GM12878 (cell line): ENCODE data around the gene XYLB. TPM values are rescaled to one million over a fixed set of nuclear protein-coding genes. Genes with fewer than 3 reads are reported as not detected.

Source experiments
- ATAC-seq: fragments of 200-7000 bp; cut with Tn5 transposase; 3 replicates; pipeline ENCODE4 v1.9.1; 2020; ENCODE audit warnings: mild to moderate bottlenecking, moderate library complexity
- BruUV-seq: library from RNA; stranded (reverse); fragments of 400-500 nt; replicated peaks from 2 replicates; lab custom pipeline; 2021; lab: Mats Ljungman, UMichigan
- CTCF ChIA-PET: fragments of 300-600 bp; sonication (Branson Sonifier 250); formaldehyde crosslinking; extraction: SDS; loops from one replicate; lab custom pipeline; 2021; ENCODE audit warnings: inconsistent platforms; lab: Yijun Ruan, JAX
- POLR2A ChIA-PET: fragments of 350-600 bp; formaldehyde crosslinking; extraction: SDS; loops from one replicate; lab custom pipeline; 2021; ENCODE audit warnings: inconsistent platforms; lab: Charles Lee
- RAD21 ChIA-PET: fragments of 300-600 bp; sonication (Branson Sonifier 250); formaldehyde crosslinking; loops from one replicate; lab custom pipeline; 2023; ENCODE audit warnings: antibody characterized with exemption; ENCODE audit not compliant: unreplicated experiment; lab: Charles Lee
- SMC1A ChIA-PET: fragments of 300-600 bp; sonication (Branson Sonifier 250); formaldehyde crosslinking; loops from one replicate; lab custom pipeline; 2023; ENCODE audit not compliant: unreplicated experiment, uncharacterized antibody; lab: Charles Lee
- DNase-seq: peaks from one replicate; pipeline ENCODE4 v3.0.0-alpha.2; 2011; ENCODE audit warnings: low read depth, low spot score
- FAIRE-seq: peaks from 3 replicates; lab custom pipeline; 2011; peaks lifted over from hg19 to GRCh38; lab: Jason Lieb, UNC
- H2AFZ ChIP-seq: 2 replicates; pipeline ENCODE4 v1.6.0; 2011; ENCODE audit warnings: low read depth, low read length, control low read depth; ENCODE audit not compliant: control insufficient read depth
- H3K27ac ChIP-seq: 2 replicates; pipeline ENCODE4 v1.5.1; 2011; ENCODE audit warnings: control low read depth; ENCODE audit not compliant: control insufficient read depth, insufficient read depth
- H3K27me3 ChIP-seq, 2 experiments: replicated peaks in 1 of 2; 2 replicates each; pipeline versions ENCODE4 v1.6.0 to v1.6.1; 2011; ENCODE audit warnings: low read length in 1 of 2; ENCODE audit not compliant: control insufficient read depth in 2 of 2, insufficient read depth in 2 of 2
- H3K36me3 ChIP-seq, 2 experiments: 2 replicates each; pipeline ENCODE4 v1.5.1; 2011; ENCODE audit warnings: low read length in 1 of 2; ENCODE audit not compliant: control insufficient read depth in 2 of 2, insufficient read depth in 2 of 2
- H3K4me1 ChIP-seq: 2 replicates; pipeline ENCODE4 v1.6.1; 2011; ENCODE audit warnings: mild to moderate bottlenecking, low read length, moderate library complexity, mixed read lengths; ENCODE audit not compliant: control insufficient read depth, insufficient read depth
- H3K4me2 ChIP-seq: 2 replicates; pipeline ENCODE4 v1.6.0; 2011; ENCODE audit warnings: control low read depth; ENCODE audit not compliant: control insufficient read depth, insufficient read depth
- H3K4me3 ChIP-seq: fragments of 200-600 bp; sonication (generic); 2 replicates; pipeline ENCODE4 v1.5.1; 2016
- H3K79me2 ChIP-seq: 2 replicates; pipeline ENCODE4 v1.6.0; 2011; ENCODE audit warnings: low read length; ENCODE audit not compliant: control insufficient read depth, insufficient read depth
- H3K9ac ChIP-seq: 2 replicates; pipeline ENCODE4 v1.8.0; 2011; ENCODE audit warnings: low read length, control low read depth, mixed read lengths; ENCODE audit not compliant: control insufficient read depth, insufficient read depth
- H3K9me3 ChIP-seq: replicated peaks from 3 replicates; pipeline ENCODE4 v1.5.1; 2011; ENCODE audit warnings: mild to moderate bottlenecking, low read length; ENCODE audit not compliant: control insufficient read depth, insufficient read depth
- H4K20me1 ChIP-seq: 2 replicates; pipeline ENCODE4 v1.6.0; 2011; ENCODE audit not compliant: control insufficient read depth, insufficient read depth
- BACH1 ChIP-seq: fragments of 450-650 bp; IDR thresholded peaks from 2 replicates; pipeline ENCODE4 v1.6.1; 2017; ENCODE audit warnings: mild to moderate bottlenecking, borderline replicate concordance
- CTCF ChIP-seq, 3 experiments: IDR thresholded peaks in 2 of 3; conservative IDR thresholded peaks in 1 of 3; 2 replicates each; pipeline ENCODE4 v1.5.1; 2011; ENCODE audit warnings: low read depth in 3 of 3, low read length in 3 of 3, mild to moderate bottlenecking in 3 of 3, control low read depth in 2 of 3, moderate library complexity in 2 of 3, inconsistent platforms in 1 of 3, mixed read lengths in 1 of 3; ENCODE audit not compliant: control insufficient read depth in 2 of 3, insufficient read depth in 1 of 3; ENCODE audit errors: extremely low read depth in 1 of 3
- EZH2 ChIP-seq: IDR thresholded peaks from 2 replicates; pipeline ENCODE4 v1.6.1; 2012; ENCODE audit warnings: low read depth, mild to moderate bottlenecking, control low read depth, inconsistent platforms, low read length, borderline replicate concordance; ENCODE audit not compliant: control insufficient read depth
- GATAD2B ChIP-seq: fragments of 450-650 bp; conservative IDR thresholded peaks from 2 replicates; pipeline ENCODE4 v1.6.1; 2017; ENCODE audit warnings: low read depth, mild to moderate bottlenecking, moderate library complexity
- MTA2 ChIP-seq: fragments of 450-650 bp; IDR thresholded peaks from 2 replicates; pipeline ENCODE4 v1.6.1; 2016; ENCODE audit warnings: low read depth, mild to moderate bottlenecking, moderate library complexity
- MTA3 ChIP-seq: IDR thresholded peaks from 2 replicates; pipeline ENCODE4 v1.6.1; 2012; ENCODE audit warnings: low read length, inconsistent platforms, borderline replicate concordance
- PML ChIP-seq: IDR thresholded peaks from 2 replicates; pipeline ENCODE4 v1.6.1; 2012; ENCODE audit warnings: low read length, inconsistent platforms
- RUNX3 ChIP-seq: IDR thresholded peaks from 2 replicates; pipeline ENCODE4 v1.6.1; 2012; ENCODE audit warnings: low read length, inconsistent platforms
- SIN3A ChIP-seq: IDR thresholded peaks from 2 replicates; pipeline ENCODE4 v1.6.1; 2012; ENCODE audit warnings: low read depth, low read length, improper control_type of control experiment
- SP1 ChIP-seq: IDR thresholded peaks from one replicate; pipeline ENCODE4 v1.6.1; 2011; ENCODE audit warnings: low read depth, low read length
- SRF ChIP-seq, 2 experiments: IDR thresholded peaks; 2 replicates each; pipeline ENCODE4 v1.6.1; 2011; ENCODE audit warnings: low read depth in 2 of 2, low read length in 2 of 2, mild to moderate bottlenecking in 1 of 2, moderate library complexity in 1 of 2
- WRNIP1 ChIP-seq: IDR thresholded peaks from 2 replicates; pipeline ENCODE4 v1.6.1; 2011; ENCODE audit warnings: low read depth, low read length, improper control_type of control experiment, borderline replicate concordance
- ZBTB33 ChIP-seq: fragments of 450-650 bp; IDR thresholded peaks from 2 replicates; pipeline ENCODE4 v1.6.1; 2017; ENCODE audit warnings: mild to moderate bottlenecking
- WGBS: methylation state at CpG from one replicate; pipeline ENCODE4 v1.1.6; 2016; ENCODE audit warnings: low lambda C conversion rate; ENCODE audit not compliant: insufficient replicate concordance, insufficient coverage; ENCODE audit errors: missing lambda C conversion rate; 5-methylcytosine and 5-hydroxymethylcytosine counted together
- in situ Hi-C: fragments of 300-500 bp; cut with MboI; formaldehyde crosslinking; loops from 9 replicates; pipeline ENCODE4 v1.14.3; 2018; ENCODE audit warnings: mixed read lengths
- intact Hi-C: fragments of 100-400 bp; cut with micrococcal nuclease; formaldehyde crosslinking; loops from one replicate; pipeline ENCODE4 v1.14.2; 2022; ENCODE audit not compliant: unreplicated experiment
- polyA plus RNA-seq, 11 experiments: library from polyadenylated mRNA; depleted of rRNA in 4 of 11; unstranded in 6 of 11; stranded (reverse) in 5 of 11; fragments of >200 nt; fragmentation: Nextera tagmentation in 4 of 11; fragmentation: Illumina TruSeq in 1 of 11; extraction: Ambion mirVana in 4 of 11; extraction: Trizol in 1 of 11; gene quantifications; 1 replicate in 1 of 11; 2 replicates in 10 of 11; pipeline versions ENCODE4 v1.2.1 to v1.2.3, GENCODE V29; 2011 to 2016; ENCODE audit warnings: inconsistent platforms in 2 of 11, missing spikeins in 2 of 11, low read depth in 1 of 11
- total RNA-seq, 4 experiments: library from RNA; depleted of rRNA in 3 of 4; stranded (reverse); fragments of >200 nt in 3 of 4; fragmentation: Illumina TruSeq in 1 of 4; extraction: Trizol in 1 of 4; gene quantifications; 2 replicates each; pipeline versions ENCODE4 v1.2.1 to v1.2.3, GENCODE V29; 2013 to 2021

The XYLB gene
- total and polyA plus RNA-seq, 10 of the 15 experiments (the other 5 are each of a cell fraction or from before 2014, with no cell fraction given) = 0.60 to 6.1 (median 3.5) TPM

DNA sequence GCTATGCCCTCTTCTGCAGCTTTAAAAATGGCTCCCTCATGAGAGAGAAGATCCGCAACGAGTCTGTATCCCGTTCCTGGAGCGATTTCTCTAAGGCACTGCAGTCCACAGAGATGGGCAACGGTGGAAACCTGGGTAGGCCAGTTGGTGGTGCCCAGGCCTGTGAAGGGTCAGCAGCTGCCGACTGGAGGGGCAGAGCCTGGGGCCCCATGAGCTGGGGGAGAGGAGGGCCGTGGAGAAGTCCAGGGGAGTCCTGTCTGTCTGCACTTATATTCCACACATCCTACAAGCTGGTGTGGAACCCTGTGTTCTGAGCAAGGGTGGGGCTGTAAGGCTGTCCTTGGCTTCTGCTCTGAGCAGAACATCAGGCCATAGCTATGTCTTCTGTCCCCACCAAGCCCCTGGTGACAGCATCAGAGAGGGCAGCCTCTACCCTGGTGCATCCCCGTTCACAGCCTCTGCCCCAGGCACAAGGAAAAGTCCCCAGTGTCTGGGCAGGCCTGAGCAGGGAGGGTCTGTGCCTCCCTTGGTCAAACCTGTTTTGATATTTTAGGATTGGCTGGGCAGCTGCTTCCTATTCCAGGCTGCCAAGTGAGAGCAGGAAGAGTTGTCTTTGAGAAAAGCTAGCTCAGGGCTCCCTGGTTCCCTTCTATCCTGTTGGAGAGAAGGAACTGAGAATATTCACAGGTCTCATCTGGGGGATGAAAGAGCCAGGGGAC, 29.7 kb downstream of the XYLB start:
- DNase-seq (no peak), ATAC-seq (no peak)
- no peaks in the 10 kb centered on the region; the same call in 2 of the 3 replicates for H3K9me3 ChIP-seq
- WGBS = 85% methylated on average over 8 of the region's 8 CpGs
- POLR2A ChIA-PET = no interaction called here
- no peaks in the 10 kb centered on the region for H4K20me1 ChIP-seq
- in situ Hi-C loops = no loop called here
- CTCF ChIA-PET = interaction anchor here (1.9 kb wide), 1 partner anchor 30 kb away, joined by 6 read pairs; the partner anchor contains the start of gene XYLB
- H3K36me3 ChIP-seq = peaks cover 5 to 8% of the 10 kb centered on the region in 2 experiments; a peak in 3 of 4 replicates
- intact Hi-C loops = no loop called here
- RAD21 ChIA-PET = no interaction called here
- H3K4me3 ChIP-seq = no peak overlapping the region
- H3K4me2 ChIP-seq = no peak overlapping the region
- no peak overlapping the region for H2AFZ ChIP-seq
- H3K4me1 ChIP-seq = peaks cover 3% of the 10 kb centered on the region; the same call in 1 of the 2 replicates
- no peaks in the 10 kb centered on the region for H3K27me3 ChIP-seq
- H3K9ac ChIP-seq = no peak overlapping the region
- no TSS peak for BruUV-seq
- H3K27ac ChIP-seq = no peak overlapping the region
- H3K79me2 ChIP-seq = no peaks in the 10 kb centered on the region
- SMC1A ChIA-PET = no interaction called here
- TF ChIP-seq BACH1 (no peak), GATAD2B (no peak), RUNX3 (no peak), SIN3A (no peak), CTCF (IDR thresholded peaks at IDR 0.05 in 2 of 3, conservative IDR thresholded peaks at IDR 0.05 in 1 of 3; ENCODE audit: control insufficient read depth in 2 of 3, extremely low read depth in 1 of 3, insufficient read depth in 1 of 3, low read depth in 3 of 3, low read length in 3 of 3) (no peak), WRNIP1 (no peak), PML (no peak), MTA3 (no peak), SRF (IDR thresholded peaks at IDR 0.05; ENCODE audit: low read depth in 2 of 2, low read length in 2 of 2) (no peak), EZH2 (no peak), SP1 (no peak), MTA2 (no peak), ZBTB33 (no peak)
- TF ChIP-seq, all 136 proteins: peak for 0
- no peak for FAIRE-seq
